ENCODE measurements around the gene DCUN1D4. TPM values are rescaled to one million over a fixed set of nuclear protein-coding genes. Genes with fewer than 3 reads are reported as not detected.

DCUN1D4 gene
- total RNA-seq, 1 experiment from 2014 or later, result 42.8 TPM

- TF ChIP-seq CTCF (IDR thresholded peaks at IDR 0.05; ENCODE audit: insufficient read depth in 1 of 2, low read depth in 1 of 2, low read length in 1 of 2, severe bottlenecking in 1 of 2, unreplicated experiment in 1 of 2), result no peak
- intact Hi-C loops (cut with micrococcal nuclease; ENCODE audit: unreplicated experiment), result no loop called here
- H3K27me3 ChIP-seq (replicated peaks; ENCODE audit: control insufficient read depth, insufficient read depth, low read length), result no peaks in the 10 kb centered on the region
- BruUV-seq (replicated peaks), result no TSS peak
- H3K9me3 ChIP-seq, result no peaks in the 10 kb centered on the region
- H3K36me3 ChIP-seq (ENCODE audit: control insufficient read depth, insufficient read depth, low read length), result no peaks in the 10 kb centered on the region
- Mint-ChIP-seq H3K4me3 (ENCODE audit: unreplicated experiment) (no peak overlapping the region), H3K36me3 (ENCODE audit: insufficient read depth, unreplicated experiment) (peaks cover 16% of the 10 kb centered on the region), H3K27me3 (ENCODE audit: insufficient read depth, unreplicated experiment) (no peaks in the 10 kb centered on the region), H3K4me1 (ENCODE audit: low read depth, unreplicated experiment) (peaks cover 39% of the 10 kb centered on the region), H3K9me3 (ENCODE audit: unreplicated experiment) (no peaks in the 10 kb centered on the region), H3K27ac (ENCODE audit: unreplicated experiment) (no peak overlapping the region)
- H3K4me3 ChIP-seq (ENCODE audit: low read depth, low read length), result no peak overlapping the region
- H3K4me1 ChIP-seq, result peaks cover 21% of the 10 kb centered on the region
- CTCF ChIA-PET, result no interaction called here
- POLR2A ChIA-PET, result no interaction called here
- no peak for DNase-seq
Observed at GRCh38 chr4:51849430-51849829, 6.5 kb downstream of the DCUN1D4 start.

GRCh38 chr4:51850294-51850693 lies 7.3 kb downstream of the DCUN1D4 start:
- H3K9me3 ChIP-seq, result no peaks in the 10 kb centered on the region
- ChIA-PET POLR2A (no interaction called here), CTCF (no interaction called here)
- no peaks in the 10 kb centered on the region for H3K27me3 Mint-ChIP-seq (ENCODE audit: insufficient read depth, unreplicated experiment)
- no peak overlapping the region for H3K4me3 Mint-ChIP-seq (ENCODE audit: unreplicated experiment)
- no peaks in the 10 kb centered on the region for H3K9me3 Mint-ChIP-seq (ENCODE audit: unreplicated experiment)
- no TSS peak for BruUV-seq (replicated peaks)
- intact Hi-C loops (cut with micrococcal nuclease; ENCODE audit: unreplicated experiment), result no loop called here
- DNase-seq, result no peak
- no peak overlapping the region for H3K27ac Mint-ChIP-seq (ENCODE audit: unreplicated experiment)
- no peaks in the 10 kb centered on the region for H3K36me3 ChIP-seq (ENCODE audit: control insufficient read depth, insufficient read depth, low read length)
- H3K36me3 Mint-ChIP-seq (ENCODE audit: insufficient read depth, unreplicated experiment), result peaks cover 16% of the 10 kb centered on the region
- no peaks in the 10 kb centered on the region for H3K27me3 ChIP-seq (replicated peaks; ENCODE audit: control insufficient read depth, insufficient read depth, low read length)
- H3K4me3 ChIP-seq (ENCODE audit: low read depth, low read length), result no peak overlapping the region
- H3K4me1 ChIP-seq, result peaks cover 28% of the 10 kb centered on the region
- peaks cover 48% of the 10 kb centered on the region for H3K4me1 Mint-ChIP-seq (ENCODE audit: low read depth, unreplicated experiment)
- TF ChIP-seq CTCF (IDR thresholded peaks at IDR 0.05; ENCODE audit: insufficient read depth in 1 of 2, low read depth in 1 of 2, low read length in 1 of 2, severe bottlenecking in 1 of 2, unreplicated experiment in 1 of 2), result no peak

GRCh38 chr4:51851090-51851936 lies 8.4 kb downstream of the DCUN1D4 start:
- ChIA-PET CTCF (no interaction called here), POLR2A (no interaction called here)
- Mint-ChIP-seq H3K27ac (ENCODE audit: unreplicated experiment) (peak overlapping the region; percentile 96), H3K4me3 (ENCODE audit: unreplicated experiment) (no peak overlapping the region), H3K27me3 (ENCODE audit: insufficient read depth, unreplicated experiment) (no peaks in the 10 kb centered on the region), H3K36me3 (ENCODE audit: insufficient read depth, unreplicated experiment) (peaks cover 22% of the 10 kb centered on the region), H3K9me3 (ENCODE audit: unreplicated experiment) (no peaks in the 10 kb centered on the region), H3K4me1 (ENCODE audit: low read depth, unreplicated experiment) (peaks cover 51% of the 10 kb centered on the region)
- no peak for TF ChIP-seq CTCF (IDR thresholded peaks at IDR 0.05; ENCODE audit: insufficient read depth in 1 of 2, low read depth in 1 of 2, low read length in 1 of 2, severe bottlenecking in 1 of 2, unreplicated experiment in 1 of 2)
- no TSS peak for BruUV-seq (replicated peaks)
- Histone ChIP-seq H3K4me3 (ENCODE audit: low read depth, low read length) (no peak overlapping the region), H3K4me1 (peaks cover 28% of the 10 kb centered on the region), H3K36me3 (ENCODE audit: control insufficient read depth, insufficient read depth, low read length) (no peaks in the 10 kb centered on the region), H3K27me3 (replicated peaks; ENCODE audit: control insufficient read depth, insufficient read depth, low read length) (no peaks in the 10 kb centered on the region), H3K9me3 (no peaks in the 10 kb centered on the region)
- no peak for DNase-seq
- intact Hi-C loops (cut with micrococcal nuclease; ENCODE audit: unreplicated experiment), result no loop called here

Measured in Caco-2 (cell line).